Activated CD4-positive, alpha-beta T cell treated with anti-CD3 and anti-CD28 coated beads, Interleukin-2, amount 10 ng/mL, durations not matched to agents 7 days and 5 days (primary cell): ENCODE measurements around the gene ADRM1. TPM values are rescaled to one million over a fixed set of nuclear protein-coding genes. Genes with fewer than 3 reads are reported as not detected.

Experiments used
- CTCF ChIA-PET: fragments of 350-600 bp; sonication (Branson Sonifier 250); formaldehyde crosslinking; loops from one replicate; lab custom pipeline; 2021; ENCODE audit warnings: antibody characterized with exemption; lab: Charles Lee
- POLR2A ChIA-PET: fragments of 350-600 bp; sonication (Branson Sonifier 250); formaldehyde crosslinking; loops from one replicate; lab custom pipeline; 2021; ENCODE audit warnings: antibody characterized with exemption; lab: Charles Lee
- DNase-seq: peaks from one replicate; pipeline ENCODE4 v3.0.0-alpha.2; 2020
- H3K27ac Mint-ChIP-seq: one replicate; pipeline ENCODE4 v1.8.0; 2021; ENCODE audit warnings: mild to moderate bottlenecking, moderate library complexity, mixed read lengths
- H3K27me3 Mint-ChIP-seq: one replicate; pipeline ENCODE4 v1.8.0; 2021; ENCODE audit warnings: mixed read lengths
- H3K36me3 Mint-ChIP-seq: one replicate; pipeline ENCODE4 v1.8.0; 2021; ENCODE audit warnings: low read depth, mixed read lengths
- H3K4me1 Mint-ChIP-seq: one replicate; pipeline ENCODE4 v1.8.0; 2021; ENCODE audit warnings: mixed read lengths
- H3K4me3 Mint-ChIP-seq: one replicate; pipeline ENCODE4 v1.8.0; 2021; ENCODE audit warnings: mild to moderate bottlenecking, moderate library complexity, mixed read lengths
- H3K9me3 Mint-ChIP-seq: one replicate; pipeline ENCODE4 v1.8.0; 2021; ENCODE audit warnings: mixed read lengths
- total RNA-seq, 2 experiments: library from RNA; stranded (reverse); gene quantifications; one replicate each; pipeline ENCODE4 v1.2.3, GENCODE V29; 2021

Gene ADRM1
- total RNA-seq, 2 experiments from 2014 or later, result 86.1 to 90.1 TPM

DNA sequence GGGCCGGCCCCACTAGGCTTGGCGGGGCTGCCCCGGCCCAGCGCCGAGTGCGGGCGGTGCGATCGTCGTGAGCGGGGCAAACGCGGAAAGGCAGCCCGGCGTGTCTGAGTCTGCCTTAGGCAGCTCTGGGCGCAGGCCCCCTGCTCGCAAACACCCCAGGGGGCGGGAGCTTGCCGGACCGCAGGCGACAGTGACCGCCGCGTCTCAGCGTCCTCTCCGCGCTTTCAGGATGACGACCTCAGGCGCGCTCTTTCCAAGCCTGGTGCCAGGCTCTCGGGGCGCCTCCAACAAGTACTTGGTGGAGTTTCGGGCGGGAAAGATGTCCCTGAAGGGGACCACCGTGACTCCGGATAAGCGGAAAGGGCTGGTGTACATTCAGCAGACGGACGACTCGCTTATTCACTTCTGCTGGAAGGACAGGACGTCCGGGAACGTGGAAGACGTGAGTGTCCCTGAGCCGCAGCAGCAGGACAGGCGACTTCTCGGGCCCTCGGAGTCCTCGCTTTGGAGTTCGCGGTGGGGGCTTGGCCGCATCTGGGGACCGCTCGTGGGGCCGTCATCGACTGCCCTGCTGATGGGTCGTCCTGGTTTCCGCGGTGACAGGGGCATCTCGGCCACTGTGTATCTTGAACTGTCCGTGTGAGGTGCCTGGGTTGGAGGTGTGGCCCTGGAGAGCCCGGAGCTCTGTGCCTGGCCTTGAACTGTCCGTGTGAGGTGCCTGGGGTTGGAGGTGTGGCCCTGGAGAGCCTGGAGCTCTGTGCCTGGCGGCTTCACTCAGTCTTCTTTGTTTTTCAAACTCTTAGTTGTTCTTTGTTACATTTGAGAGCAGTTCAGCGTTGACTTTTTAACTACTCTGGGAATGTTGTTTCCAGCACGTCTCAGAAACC is 786 bp downstream of the ADRM1 start:
- Mint-ChIP-seq H3K36me3 (peaks cover 22% of the 10 kb centered on the region), H3K27ac (peak overlapping the region; percentile 89), H3K4me3 (peak overlapping the region; percentile 88), H3K27me3 (no peaks in the 10 kb centered on the region), H3K9me3 (no peaks in the 10 kb centered on the region), H3K4me1 (peaks cover 25% of the 10 kb centered on the region)
- DNase-seq, result peak; percentile 15
- CTCF ChIA-PET, result interaction anchor here (1.5 kb wide), 1 partner anchor 79 kb away, joined by 7 read pairs; no protein-coding TSS in a partner anchor
- POLR2A ChIA-PET, result no interaction called here

DNA sequence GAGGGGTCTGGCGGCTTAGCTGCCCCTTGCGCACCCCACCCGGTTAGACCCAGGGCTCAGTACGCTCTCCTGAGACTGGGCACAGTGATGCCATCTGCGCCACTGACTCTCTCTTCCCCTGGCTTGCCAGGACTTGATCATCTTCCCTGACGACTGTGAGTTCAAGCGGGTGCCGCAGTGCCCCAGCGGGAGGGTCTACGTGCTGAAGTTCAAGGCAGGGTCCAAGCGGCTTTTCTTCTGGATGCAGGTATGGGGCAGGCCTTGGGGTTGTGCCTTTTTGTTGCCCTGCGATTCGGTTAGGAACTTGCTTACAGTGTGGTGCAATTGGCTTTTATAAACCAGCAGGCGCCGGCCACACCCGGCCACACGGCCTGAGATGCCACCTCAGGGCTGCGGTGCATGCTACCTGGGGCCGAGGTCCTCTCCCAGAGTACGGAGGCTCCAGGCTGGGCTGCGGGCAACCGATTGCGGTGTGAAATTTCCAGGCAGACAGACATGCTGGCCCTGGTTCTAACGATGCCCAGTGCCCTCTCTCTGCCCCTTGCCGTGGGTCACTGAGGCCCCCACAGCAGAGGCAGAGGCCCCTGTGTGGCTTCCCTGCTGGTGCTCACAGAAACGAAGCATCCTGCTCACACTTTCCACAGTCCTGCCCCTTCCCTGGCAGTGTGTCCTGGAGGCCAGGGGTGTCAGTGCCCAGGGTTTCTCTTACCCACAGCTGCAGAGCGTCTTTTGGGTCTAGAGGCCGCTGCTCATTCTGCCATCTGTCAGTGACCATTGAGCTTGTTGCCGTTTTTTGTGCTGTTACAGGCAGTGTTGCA is 1.7 kb downstream of the ADRM1 start:
- Mint-ChIP-seq H3K9me3 (no peaks in the 10 kb centered on the region), H3K4me1 (peaks cover 25% of the 10 kb centered on the region), H3K4me3 (peak overlapping the region; percentile 88), H3K27ac (peak overlapping the region; percentile 89), H3K27me3 (no peaks in the 10 kb centered on the region), H3K36me3 (peaks cover 26% of the 10 kb centered on the region)
- ChIA-PET CTCF (interaction anchor here (0.8 to 1.5 kb wide), 2 partner anchors 78 to 82 kb away, joined by 3 to 7 read pairs; partner anchors contain the start of gene RPS21), POLR2A (no interaction called here)
- DNase-seq, result no peak

DNA sequence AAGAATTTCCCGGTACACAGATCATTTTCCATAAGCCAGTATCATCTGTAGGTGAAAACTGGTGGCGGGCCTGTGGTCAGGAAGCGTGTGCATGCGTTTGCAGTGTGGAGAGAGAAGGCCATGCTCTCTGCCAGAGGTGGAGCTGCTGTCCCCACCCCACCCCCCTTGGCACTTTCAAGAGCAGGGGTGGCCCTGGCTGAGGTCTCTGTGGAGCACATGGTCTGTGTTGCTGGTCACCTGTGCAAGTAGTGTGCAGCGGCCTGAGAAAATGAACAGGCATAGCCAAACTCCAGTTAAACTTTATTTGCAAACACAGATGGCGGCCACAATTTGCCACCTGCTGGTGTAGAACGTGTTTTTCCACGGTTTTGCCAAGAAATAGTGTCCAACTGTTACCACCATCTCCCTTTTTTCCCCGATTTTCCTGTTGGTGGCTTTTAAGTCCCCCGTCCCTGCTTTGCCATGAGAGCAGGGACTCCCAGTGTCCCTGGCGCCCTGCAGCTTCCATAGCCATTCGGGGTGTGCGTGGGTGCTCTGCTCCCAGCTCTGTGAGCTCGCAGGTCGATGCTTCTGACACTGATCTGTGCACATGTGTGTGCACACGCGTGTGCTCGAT is 2.5 kb downstream of the ADRM1 start:
- ChIA-PET POLR2A (no interaction called here), CTCF (interaction anchor here (0.7 to 0.8 kb wide), 2 partner anchors 82 to 162 kb away, joined by 3 read pairs; partner anchors contain the start of genes PSMA7, RPS21 and SS18L1)
- H3K4me3 Mint-ChIP-seq, result peak overlapping the region; percentile 88
- peaks cover 26% of the 10 kb centered on the region for H3K36me3 Mint-ChIP-seq
- H3K27me3 Mint-ChIP-seq, result no peaks in the 10 kb centered on the region
- peak overlapping the region; percentile 46 for H3K27ac Mint-ChIP-seq
- peaks cover 25% of the 10 kb centered on the region for H3K4me1 Mint-ChIP-seq
- no peak for DNase-seq
- H3K9me3 Mint-ChIP-seq, result no peaks in the 10 kb centered on the region

DNA sequence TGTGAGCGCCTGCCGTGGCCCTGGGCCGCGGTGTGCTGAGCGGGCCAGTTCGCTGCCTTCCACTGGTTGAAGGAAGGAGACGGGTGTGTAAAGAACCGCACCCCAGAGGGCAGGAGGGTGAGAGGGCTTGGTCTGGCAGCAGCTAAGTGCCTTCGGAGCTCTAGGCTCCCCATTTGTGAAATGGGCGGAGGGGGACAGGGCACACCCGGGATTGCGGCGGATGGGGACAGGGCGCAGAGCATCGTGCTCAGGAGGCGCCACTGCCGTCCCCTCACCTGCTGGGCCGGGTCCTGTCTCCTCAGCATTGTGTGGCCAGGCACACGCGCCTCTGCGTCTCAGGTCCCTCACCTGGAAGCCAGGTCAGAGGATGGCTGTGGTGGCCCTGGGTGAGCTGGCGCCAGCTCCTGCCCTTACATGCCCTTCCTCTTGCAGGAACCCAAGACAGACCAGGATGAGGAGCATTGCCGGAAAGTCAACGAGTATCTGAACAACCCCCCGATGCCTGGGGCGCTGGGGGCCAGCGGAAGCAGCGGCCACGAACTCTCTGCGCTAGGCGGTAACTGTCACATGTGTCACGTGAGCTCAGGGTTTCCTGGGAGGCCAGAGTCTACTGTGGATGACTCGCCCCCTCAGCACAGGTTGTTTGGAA is 3.1 kb downstream of the ADRM1 start:
- Mint-ChIP-seq H3K36me3 (peaks cover 26% of the 10 kb centered on the region), H3K9me3 (no peaks in the 10 kb centered on the region), H3K27ac (no peak overlapping the region), H3K27me3 (no peaks in the 10 kb centered on the region), H3K4me3 (peak overlapping the region; percentile 47), H3K4me1 (peaks cover 25% of the 10 kb centered on the region)
- no peak for DNase-seq
- POLR2A ChIA-PET, result no interaction called here
- CTCF ChIA-PET, result interaction anchor here (0.7 to 1.3 kb wide), 2 partner anchors 77 to 163 kb away, joined by 3 to 5 read pairs; partner anchors contain the start of genes PSMA7 and SS18L1

DNA sequence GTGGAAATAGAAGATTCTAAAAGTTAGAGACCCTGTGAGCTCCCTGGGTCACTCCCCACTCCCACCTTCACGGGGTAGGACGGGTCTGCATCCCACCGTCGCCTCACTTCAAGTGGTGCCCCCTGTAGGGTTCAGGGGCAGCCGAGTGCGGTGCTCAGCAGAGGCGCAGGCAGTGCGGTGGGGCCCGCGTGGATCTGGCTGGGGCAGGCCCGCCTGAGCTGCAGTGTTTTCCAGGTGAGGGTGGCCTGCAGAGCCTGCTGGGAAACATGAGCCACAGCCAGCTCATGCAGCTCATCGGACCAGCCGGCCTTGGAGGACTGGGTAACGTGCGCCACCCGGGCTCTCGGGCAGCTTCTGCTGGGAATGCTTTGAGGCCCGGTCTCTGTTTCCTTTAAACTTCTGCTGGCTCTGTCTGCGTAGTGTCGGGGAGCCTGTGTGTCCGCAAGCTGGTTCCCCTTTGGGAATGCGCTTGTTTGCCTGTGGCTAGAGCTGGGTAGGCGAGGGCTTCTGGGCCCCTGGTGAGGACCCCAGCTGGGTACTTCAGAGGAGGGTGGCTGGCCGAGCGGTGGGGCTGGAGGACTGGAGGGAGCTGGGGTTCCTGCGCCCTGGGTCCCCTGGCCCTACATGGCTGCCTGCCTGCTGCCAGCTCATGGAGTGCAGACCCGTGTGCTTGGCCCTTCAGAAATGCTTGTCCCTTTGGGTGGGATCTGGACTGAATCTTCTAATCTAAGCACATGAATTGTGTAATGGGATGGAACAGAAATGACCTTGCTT is 3.8 kb downstream of the ADRM1 start:
- Mint-ChIP-seq H3K27me3 (no peaks in the 10 kb centered on the region), H3K4me1 (peaks cover 21% of the 10 kb centered on the region), H3K9me3 (no peaks in the 10 kb centered on the region), H3K4me3 (no peak overlapping the region), H3K36me3 (peaks cover 26% of the 10 kb centered on the region), H3K27ac (no peak overlapping the region)
- no peak for DNase-seq
- ChIA-PET CTCF (interaction anchor here (1.3 kb wide), 1 partner anchor 76 kb away, joined by 5 read pairs; no protein-coding TSS in a partner anchor), POLR2A (no interaction called here)

DNA sequence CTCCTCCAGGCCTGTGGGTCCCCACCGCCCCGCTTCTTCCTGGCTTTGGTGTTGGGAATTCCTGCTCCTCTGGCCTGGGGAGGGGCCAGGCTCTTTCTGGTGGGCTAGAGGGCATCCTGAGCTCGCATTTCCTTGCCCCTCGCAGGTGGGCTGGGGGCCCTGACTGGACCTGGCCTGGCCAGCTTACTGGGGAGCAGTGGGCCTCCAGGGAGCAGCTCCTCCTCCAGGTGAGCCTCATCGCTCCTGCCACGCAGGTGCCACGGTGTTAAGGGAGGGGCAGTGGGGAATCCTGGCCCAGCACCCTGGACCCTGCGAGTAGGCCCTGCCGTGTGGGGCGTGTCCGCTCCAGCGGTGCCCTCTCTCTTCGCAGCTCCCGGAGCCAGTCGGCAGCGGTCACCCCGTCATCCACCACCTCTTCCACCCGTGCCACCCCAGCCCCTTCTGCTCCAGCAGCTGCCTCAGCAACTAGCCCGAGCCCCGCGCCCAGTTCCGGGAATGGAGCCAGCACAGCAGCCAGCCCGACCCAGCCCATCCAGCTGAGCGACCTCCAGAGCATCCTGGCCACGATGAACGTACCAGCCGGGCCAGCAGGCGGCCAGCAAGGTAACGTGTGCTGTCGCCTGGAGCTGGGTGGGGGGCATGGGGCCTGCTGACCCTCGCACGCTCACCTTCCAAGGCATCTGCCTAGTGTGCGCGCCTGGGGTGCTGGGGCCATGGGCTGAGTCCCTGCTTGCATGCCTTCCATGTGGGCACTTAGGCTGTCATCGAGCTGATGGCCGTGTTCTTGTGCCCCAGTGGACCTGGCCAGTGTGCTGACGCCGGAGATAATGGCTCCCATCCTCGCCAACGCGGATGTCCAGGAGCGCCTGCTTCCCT is 4.7 kb downstream of the ADRM1 start:
- Mint-ChIP-seq H3K4me1 (peaks cover 17% of the 10 kb centered on the region), H3K4me3 (no peak overlapping the region), H3K36me3 (peaks cover 26% of the 10 kb centered on the region), H3K27me3 (no peaks in the 10 kb centered on the region), H3K9me3 (no peaks in the 10 kb centered on the region), H3K27ac (no peak overlapping the region)
- POLR2A ChIA-PET, result no interaction called here
- CTCF ChIA-PET, result no interaction called here
- no peak for DNase-seq

DNA sequence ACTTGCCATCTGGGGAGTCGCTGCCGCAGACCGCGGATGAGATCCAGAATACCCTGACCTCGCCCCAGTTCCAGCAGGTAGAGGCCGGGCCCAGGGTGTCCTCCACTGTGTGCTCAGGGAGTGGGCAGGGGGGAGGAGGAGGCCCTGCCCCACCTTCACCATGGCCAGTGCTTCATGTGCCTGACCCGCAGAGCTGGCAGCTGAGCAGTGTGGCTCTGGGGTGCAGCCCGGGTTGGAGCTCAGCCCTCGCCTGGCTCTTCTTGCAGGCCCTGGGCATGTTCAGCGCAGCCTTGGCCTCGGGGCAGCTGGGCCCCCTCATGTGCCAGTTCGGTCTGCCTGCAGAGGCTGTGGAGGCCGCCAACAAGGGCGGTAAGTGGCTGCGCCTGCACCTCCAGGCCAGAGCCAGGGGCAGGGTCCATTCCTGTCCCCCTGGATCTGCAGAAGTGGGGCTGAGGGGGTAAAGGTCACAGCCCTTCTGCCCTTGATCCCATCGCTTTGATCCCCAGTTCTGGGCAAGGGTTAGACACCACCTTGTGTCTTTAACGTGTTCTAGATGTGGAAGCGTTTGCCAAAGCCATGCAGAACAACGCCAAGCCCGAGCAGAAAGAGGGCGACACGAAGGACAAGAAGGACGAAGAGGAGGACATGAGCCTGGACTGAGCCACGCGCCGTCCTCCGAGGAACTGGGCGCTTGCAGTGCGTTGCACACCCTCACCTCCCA is 5.5 kb downstream of the ADRM1 start:
- no peaks in the 10 kb centered on the region for H3K27me3 Mint-ChIP-seq
- POLR2A ChIA-PET, result no interaction called here
- H3K4me1 Mint-ChIP-seq, result peaks cover 17% of the 10 kb centered on the region
- no peak for DNase-seq
- CTCF ChIA-PET, result no interaction called here
- H3K4me3 Mint-ChIP-seq, result no peak overlapping the region
- H3K27ac Mint-ChIP-seq, result no peak overlapping the region
- peaks cover 26% of the 10 kb centered on the region for H3K36me3 Mint-ChIP-seq
- no peaks in the 10 kb centered on the region for H3K9me3 Mint-ChIP-seq

DNA sequence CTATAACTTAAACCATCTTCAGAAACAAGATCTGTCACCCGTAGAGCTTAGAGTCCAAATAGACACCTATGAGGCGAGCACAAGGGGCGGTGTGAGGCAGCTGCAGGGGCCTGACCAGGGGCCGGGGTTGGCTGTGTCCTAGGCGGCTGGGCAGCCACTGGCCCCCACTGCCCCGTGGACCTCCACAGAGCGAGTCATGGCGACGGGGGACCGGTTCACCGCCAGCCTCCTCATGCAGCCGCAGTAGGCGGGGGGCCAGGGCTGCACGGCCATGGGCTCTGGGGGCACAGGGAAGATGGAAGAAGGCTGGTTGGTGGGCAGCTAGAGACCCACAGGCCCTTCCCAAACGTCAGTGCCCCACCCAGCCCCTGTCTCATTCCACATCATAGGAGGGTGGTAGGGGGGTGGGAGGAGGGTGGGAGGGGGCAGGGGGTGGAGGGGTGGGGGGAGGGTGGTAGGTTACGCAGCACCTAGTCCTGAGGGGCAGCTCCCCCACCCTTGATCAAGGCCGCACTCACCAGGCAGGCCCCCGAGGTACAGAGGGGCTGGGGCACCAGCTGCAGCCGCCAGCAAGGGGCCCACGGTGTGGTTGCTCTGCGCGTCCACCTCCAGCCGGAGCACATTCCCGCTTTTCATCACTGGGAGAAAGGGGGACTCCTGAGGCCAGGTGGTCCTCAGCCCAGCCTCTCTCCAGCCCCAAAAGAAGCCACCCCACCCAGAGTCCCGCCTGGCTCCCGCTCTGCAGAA is 6.6 kb downstream of the ADRM1 start:
- ChIA-PET POLR2A (no interaction called here), CTCF (no interaction called here)
- H3K4me1 Mint-ChIP-seq, result peaks cover 11% of the 10 kb centered on the region
- H3K36me3 Mint-ChIP-seq, result peaks cover 16% of the 10 kb centered on the region
- H3K27me3 Mint-ChIP-seq, result no peaks in the 10 kb centered on the region
- no peak overlapping the region for H3K27ac Mint-ChIP-seq
- H3K9me3 Mint-ChIP-seq, result no peaks in the 10 kb centered on the region
- DNase-seq, result no peak
- H3K4me3 Mint-ChIP-seq, result no peak overlapping the region

DNA sequence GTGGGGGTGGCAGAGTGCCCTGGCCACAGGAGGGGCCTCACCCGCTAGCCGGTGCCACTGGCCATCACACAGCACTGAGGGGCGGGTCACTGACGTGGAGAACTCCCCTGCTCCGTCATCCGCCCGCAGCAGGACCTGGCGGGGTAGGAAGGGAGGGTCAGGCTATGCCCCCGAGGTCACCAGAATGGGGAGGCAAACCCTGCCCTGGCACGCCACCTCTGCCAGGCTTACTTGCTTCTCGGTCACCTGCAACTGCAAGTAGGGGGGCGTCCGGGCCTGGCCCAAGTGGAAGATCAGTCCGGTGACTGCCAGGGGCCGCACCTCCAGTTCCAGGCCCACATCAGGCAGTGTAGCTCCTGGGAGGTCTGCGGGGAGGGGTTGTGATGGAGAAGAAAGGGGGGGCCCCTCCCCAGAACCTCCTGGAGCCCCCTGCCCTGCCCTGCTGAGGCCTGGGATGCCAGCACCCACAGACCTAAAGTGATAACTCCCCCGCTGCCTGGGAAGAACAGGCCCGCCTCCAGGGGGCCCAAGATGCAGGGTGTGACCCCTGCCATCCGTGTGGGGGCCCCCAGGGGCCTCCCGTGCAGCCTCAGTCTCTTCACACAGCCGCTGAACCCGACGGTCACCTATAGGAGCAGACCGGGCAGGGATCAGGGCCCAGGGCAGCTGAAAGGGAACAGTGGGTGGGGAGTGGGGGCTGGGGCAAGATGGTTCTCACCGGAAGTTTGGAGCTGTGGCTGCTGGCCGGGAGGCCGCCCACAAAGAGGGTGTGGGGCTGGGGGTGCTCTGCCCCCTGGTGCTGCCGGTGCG is 7.4 kb downstream of the ADRM1 start:
- no peak overlapping the region for H3K27ac Mint-ChIP-seq
- CTCF ChIA-PET, result no interaction called here
- peaks cover 5% of the 10 kb centered on the region for H3K4me1 Mint-ChIP-seq

DNA sequence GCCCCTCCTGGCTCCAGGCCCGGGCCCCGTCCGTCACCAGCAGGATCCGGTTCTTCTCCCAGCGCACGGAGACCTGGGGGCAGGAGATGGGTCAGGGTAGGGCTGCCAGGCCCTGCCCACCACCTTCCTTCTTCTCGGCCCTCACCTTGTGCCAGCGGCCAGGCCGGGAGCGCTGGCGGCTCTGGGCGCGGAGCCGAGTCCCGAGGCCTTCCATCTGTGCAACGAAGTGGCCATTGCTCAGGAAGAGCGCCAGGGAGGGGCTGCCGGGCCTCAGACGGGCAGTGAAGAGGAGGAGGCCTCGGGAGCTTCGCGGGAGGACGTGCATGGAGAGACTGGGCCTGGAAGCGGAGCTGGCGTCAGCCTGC is 7.9 kb downstream of the ADRM1 start:
- ChIA-PET POLR2A (no interaction called here), CTCF (no interaction called here)
- Mint-ChIP-seq H3K27me3 (no peaks in the 10 kb centered on the region), H3K4me3 (no peak overlapping the region), H3K9me3 (no peaks in the 10 kb centered on the region), H3K4me1 (no peaks in the 10 kb centered on the region), H3K27ac (no peak overlapping the region), H3K36me3 (peaks cover 12% of the 10 kb centered on the region)
- no peak for DNase-seq

More for the DNA sequence above, 7.4 kb downstream of the ADRM1 start:
- no peak for DNase-seq
- no peaks in the 10 kb centered on the region for H3K9me3 Mint-ChIP-seq
- no peaks in the 10 kb centered on the region for H3K27me3 Mint-ChIP-seq
- peaks cover 15% of the 10 kb centered on the region for H3K36me3 Mint-ChIP-seq
- H3K4me3 Mint-ChIP-seq, result no peak overlapping the region
- POLR2A ChIA-PET, result no interaction called here
